ENCODE data around the gene MPPED1. TPM values are rescaled to one million over a fixed set of nuclear protein-coding genes. Genes with fewer than 3 reads are reported as not detected.

Gene MPPED1
- total RNA-seq, 1 experiment from 2014 or later = 0.35 TPM

DNA sequence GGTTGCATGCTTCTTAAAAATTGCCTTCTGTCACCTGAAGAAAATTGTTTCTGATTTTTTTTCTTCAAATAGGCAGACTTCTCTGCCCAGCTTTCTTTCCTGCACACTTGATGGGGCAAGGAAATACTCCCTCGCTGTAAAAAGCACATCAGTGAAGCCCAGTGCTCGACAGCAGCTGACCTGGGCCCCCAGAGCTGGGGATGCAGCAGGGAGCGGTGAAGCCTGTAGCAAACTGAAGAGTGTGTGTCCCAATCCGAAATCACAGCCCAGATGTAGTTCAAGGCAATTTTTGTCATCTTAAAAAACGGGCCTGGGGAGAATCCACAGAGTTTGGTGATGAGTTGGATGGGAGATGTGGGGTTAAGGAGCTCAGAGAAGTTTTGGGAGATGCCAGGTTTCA lies 27.0 kb upstream of the MPPED1 start:
- H3K4me3 Mint-ChIP-seq = no peak overlapping the region
- TF ChIP-seq CBFB (CRISPR knock-in tag; IDR thresholded peaks at IDR 0.05; ENCODE audit: low read depth) = no peak
- no peak for TF ChIP-seq ATF3 (CRISPR knock-in tag; conservative IDR thresholded peaks at IDR 0.05)
- TF ChIP-seq NR1H2 (CRISPR knock-in tag; IDR thresholded peaks at IDR 0.05) = no peak
- no peak for TF ChIP-seq ERG (CRISPR knock-in tag; IDR thresholded peaks at IDR 0.05)
- TF ChIP-seq CTCF (IDR thresholded peaks at IDR 0.05) = no peak
- TF ChIP-seq, protein P1, sequence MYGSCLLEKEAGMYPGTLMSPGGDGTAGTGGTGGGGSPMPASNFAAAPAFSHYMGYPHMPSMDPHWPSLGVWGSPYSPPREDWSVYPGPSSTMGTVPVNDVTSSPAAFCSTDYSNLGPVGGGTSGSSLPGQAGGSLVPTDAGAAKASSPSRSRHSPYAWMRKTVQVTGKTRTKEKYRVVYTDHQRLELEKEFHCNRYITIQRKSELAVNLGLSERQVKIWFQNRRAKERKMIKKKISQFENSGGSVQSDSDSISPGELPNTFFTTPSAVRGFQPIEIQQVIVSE (CRISPR knock-in tag; IDR thresholded peaks at IDR 0.05; ENCODE audit: borderline replicate concordance) = no peak
- no peak for TF ChIP-seq ELF4 (CRISPR knock-in tag; IDR thresholded peaks at IDR 0.05; ENCODE audit: low read depth)
- TF ChIP-seq, protein P2, sequence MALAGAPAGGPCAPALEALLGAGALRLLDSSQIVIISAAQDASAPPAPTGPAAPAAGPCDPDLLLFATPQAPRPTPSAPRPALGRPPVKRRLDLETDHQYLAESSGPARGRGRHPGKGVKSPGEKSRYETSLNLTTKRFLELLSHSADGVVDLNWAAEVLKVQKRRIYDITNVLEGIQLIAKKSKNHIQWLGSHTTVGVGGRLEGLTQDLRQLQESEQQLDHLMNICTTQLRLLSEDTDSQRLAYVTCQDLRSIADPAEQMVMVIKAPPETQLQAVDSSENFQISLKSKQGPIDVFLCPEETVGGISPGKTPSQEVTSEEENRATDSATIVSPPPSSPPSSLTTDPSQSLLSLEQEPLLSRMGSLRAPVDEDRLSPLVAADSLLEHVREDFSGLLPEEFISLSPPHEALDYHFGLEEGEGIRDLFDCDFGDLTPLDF (CRISPR knock-in tag; IDR thresholded peaks at IDR 0.05) = no peak
- TF ChIP-seq ARID4B (CRISPR knock-in tag; IDR thresholded peaks at IDR 0.05; ENCODE audit: borderline replicate concordance) = no peak
- TF ChIP-seq, protein P3, sequence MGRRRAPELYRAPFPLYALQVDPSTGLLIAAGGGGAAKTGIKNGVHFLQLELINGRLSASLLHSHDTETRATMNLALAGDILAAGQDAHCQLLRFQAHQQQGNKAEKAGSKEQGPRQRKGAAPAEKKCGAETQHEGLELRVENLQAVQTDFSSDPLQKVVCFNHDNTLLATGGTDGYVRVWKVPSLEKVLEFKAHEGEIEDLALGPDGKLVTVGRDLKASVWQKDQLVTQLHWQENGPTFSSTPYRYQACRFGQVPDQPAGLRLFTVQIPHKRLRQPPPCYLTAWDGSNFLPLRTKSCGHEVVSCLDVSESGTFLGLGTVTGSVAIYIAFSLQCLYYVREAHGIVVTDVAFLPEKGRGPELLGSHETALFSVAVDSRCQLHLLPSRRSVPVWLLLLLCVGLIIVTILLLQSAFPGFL (CRISPR knock-in tag; IDR thresholded peaks at IDR 0.05; ENCODE audit: borderline replicate concordance) = no peak
- TF ChIP-seq SMAD3 (CRISPR knock-in tag; IDR thresholded peaks at IDR 0.05; ENCODE audit: borderline replicate concordance) = no peak
- TF ChIP-seq, protein P4, sequence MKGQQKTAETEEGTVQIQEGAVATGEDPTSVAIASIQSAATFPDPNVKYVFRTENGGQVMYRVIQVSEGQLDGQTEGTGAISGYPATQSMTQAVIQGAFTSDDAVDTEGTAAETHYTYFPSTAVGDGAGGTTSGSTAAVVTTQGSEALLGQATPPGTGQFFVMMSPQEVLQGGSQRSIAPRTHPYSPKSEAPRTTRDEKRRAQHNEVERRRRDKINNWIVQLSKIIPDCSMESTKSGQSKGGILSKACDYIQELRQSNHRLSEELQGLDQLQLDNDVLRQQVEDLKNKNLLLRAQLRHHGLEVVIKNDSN (CRISPR knock-in tag; IDR thresholded peaks at IDR 0.05) = no peak
- TF ChIP-seq RORB (CRISPR knock-in tag; IDR thresholded peaks at IDR 0.05) = no peak
- TF ChIP-seq ZNF512 (CRISPR knock-in tag; IDR thresholded peaks at IDR 0.05; ENCODE audit: borderline replicate concordance) = no peak
- no peak for TF ChIP-seq ZSCAN18 (CRISPR knock-in tag; IDR thresholded peaks at IDR 0.05)
- no peak for TF ChIP-seq FOXJ3 (CRISPR knock-in tag; IDR thresholded peaks at IDR 0.05; ENCODE audit: borderline replicate concordance)
- no peak for TF ChIP-seq NFATC4 (CRISPR knock-in tag; IDR thresholded peaks at IDR 0.05)
- H3K36me3 Mint-ChIP-seq = no peaks in the 10 kb centered on the region

More for the DNA sequence above, 27.0 kb upstream of the MPPED1 start:
- no peaks in the 10 kb centered on the region for H3K9me3 Mint-ChIP-seq
- ChIA-PET POLR2A (no interaction called here), CTCF (interaction anchor here (0.7 to 7.7 kb wide), 13 partner anchors 15 to 157 kb away, joined by 3 to 108 read pairs (median 8); no protein-coding TSS in a partner anchor)
- ATAC-seq = no peak
- no peak overlapping the region for H3K27ac Mint-ChIP-seq
- peaks cover 28% of the 10 kb centered on the region for H3K27me3 Mint-ChIP-seq (ENCODE audit: low read depth)
- no peak for DNase-seq (ENCODE audit: low spot score)
- H3K4me1 Mint-ChIP-seq = peaks cover 14% of the 10 kb centered on the region

Measured in WTC11 (cell line).